ENCODE data around the gene AKR1B1. TPM values are rescaled to one million over a fixed set of nuclear protein-coding genes. Genes with fewer than 3 reads are reported as not detected.

AKR1B1 gene
- total and polyA plus RNA-seq, 2 donors (not counting 3 experiments of a cell fraction or from before 2014, with no cell fraction given): 159 to 193 TPM

GRCh38 chr7:134485203-134485602 is 26.3 kb upstream of the AKR1B1 start:
- ChIA-PET CTCF (interaction anchor here (0.8 to 1.4 kb wide), 2 partner anchors 8 to 52 kb away, joined by 3 read pairs; no protein-coding TSS in a partner anchor), POLR2A (no interaction called here)
- no peaks in the 10 kb centered on the region for H3K27me3 ChIP-seq (ENCODE audit: control insufficient read depth in 2 of 2, insufficient read depth in 2 of 2, low read length in 2 of 2)
- H4K20me1 ChIP-seq (replicated peaks; ENCODE audit: control insufficient read depth, extremely low read depth, insufficient read depth, low read length): no peaks in the 10 kb centered on the region
- FAIRE-seq (no peak), DNase-seq (ENCODE audit: low read depth, low spot score) (no peak)
- no peaks in the 10 kb centered on the region for H3K36me3 ChIP-seq (ENCODE audit: control insufficient read depth in 2 of 2, extremely low read depth in 1 of 2, insufficient read depth in 2 of 2, low read length in 2 of 2)
- no peak overlapping the region for H3K27ac ChIP-seq (ENCODE audit: insufficient read depth, low read depth, low read length)
- H3K9me1 ChIP-seq (replicated peaks; ENCODE audit: control insufficient read depth, extremely low read depth, insufficient read depth, low read length): no peaks in the 10 kb centered on the region
- no TSS peak for BruUV-seq (replicated peaks)
- H3K4me2 ChIP-seq (ENCODE audit: insufficient read depth, low read length): no peak overlapping the region
- H3K4me3 ChIP-seq (replicated peaks in 1 of 3; ENCODE audit: insufficient read depth in 1 of 3, low read depth in 1 of 3, low read length in 3 of 3): no peak overlapping the region
- intact Hi-C loops (cut with micrococcal nuclease) (no loop called here), dilution Hi-C loops (cut with MboI; ENCODE audit: extremely low pct_ligation_motif_present, low sequenced_read_pairs) (no loop called here)
- TF ChIP-seq MYC (IDR thresholded peaks at IDR 0.05; ENCODE audit: low read depth, low read length) (no peak), EZH2 (IDR thresholded peaks at IDR 0.05; ENCODE audit: borderline replicate concordance, low read depth, low read length, severe bottlenecking) (no peak), POLR2A (IDR thresholded peaks at IDR 0.05; ENCODE audit: low read depth, low read length) (no peak), JUN (IDR thresholded peaks at IDR 0.05; ENCODE audit: borderline replicate concordance, insufficient read depth, insufficient read length, low read depth) (no peak), GATA2 (IDR thresholded peaks at IDR 0.05; ENCODE audit: insufficient read depth, insufficient read length, low read depth, low read length) (no peak), POLR2AphosphoS5 (IDR thresholded peaks at IDR 0.05; ENCODE audit: insufficient read depth, low read depth, low read length) (no peak), FOS (IDR thresholded peaks at IDR 0.05; ENCODE audit: borderline replicate concordance, insufficient read depth, low read length) (no peak)
- TF ChIP-seq, protein P1, sequence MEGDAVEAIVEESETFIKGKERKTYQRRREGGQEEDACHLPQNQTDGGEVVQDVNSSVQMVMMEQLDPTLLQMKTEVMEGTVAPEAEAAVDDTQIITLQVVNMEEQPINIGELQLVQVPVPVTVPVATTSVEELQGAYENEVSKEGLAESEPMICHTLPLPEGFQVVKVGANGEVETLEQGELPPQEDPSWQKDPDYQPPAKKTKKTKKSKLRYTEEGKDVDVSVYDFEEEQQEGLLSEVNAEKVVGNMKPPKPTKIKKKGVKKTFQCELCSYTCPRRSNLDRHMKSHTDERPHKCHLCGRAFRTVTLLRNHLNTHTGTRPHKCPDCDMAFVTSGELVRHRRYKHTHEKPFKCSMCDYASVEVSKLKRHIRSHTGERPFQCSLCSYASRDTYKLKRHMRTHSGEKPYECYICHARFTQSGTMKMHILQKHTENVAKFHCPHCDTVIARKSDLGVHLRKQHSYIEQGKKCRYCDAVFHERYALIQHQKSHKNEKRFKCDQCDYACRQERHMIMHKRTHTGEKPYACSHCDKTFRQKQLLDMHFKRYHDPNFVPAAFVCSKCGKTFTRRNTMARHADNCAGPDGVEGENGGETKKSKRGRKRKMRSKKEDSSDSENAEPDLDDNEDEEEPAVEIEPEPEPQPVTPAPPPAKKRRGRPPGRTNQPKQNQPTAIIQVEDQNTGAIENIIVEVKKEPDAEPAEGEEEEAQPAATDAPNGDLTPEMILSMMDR (IDR thresholded peaks at IDR 0.05; ENCODE audit: extremely low read depth in 1 of 2, insufficient read depth in 1 of 2, low read depth in 1 of 2, low read length in 2 of 2): no peak
- TF ChIP-seq, protein P2, sequence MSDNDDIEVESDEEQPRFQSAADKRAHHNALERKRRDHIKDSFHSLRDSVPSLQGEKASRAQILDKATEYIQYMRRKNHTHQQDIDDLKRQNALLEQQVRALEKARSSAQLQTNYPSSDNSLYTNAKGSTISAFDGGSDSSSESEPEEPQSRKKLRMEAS (IDR thresholded peaks at IDR 0.05; ENCODE audit: insufficient read depth, insufficient read length): no peak
- no peak overlapping the region for H2AFZ ChIP-seq (ENCODE audit: low read depth, low read length)
- H3K9me3 ChIP-seq (replicated peaks; ENCODE audit: control insufficient read depth, insufficient read depth, low read length): no peaks in the 10 kb centered on the region
- H3K79me2 ChIP-seq (ENCODE audit: control insufficient read depth, insufficient read depth, low read length): no peaks in the 10 kb centered on the region
- H3K4me1 ChIP-seq (ENCODE audit: control insufficient read depth, extremely low read depth, insufficient read depth, low read length): peaks cover 13% of the 10 kb centered on the region
- no peak overlapping the region for H3K9ac ChIP-seq (replicated peaks; ENCODE audit: extremely low read depth, insufficient read depth, low read length)

All from endothelial cell of umbilical vein (primary cell).